Stimulated activated CD4-positive, alpha-beta T cell treated with anti-CD3 and anti-CD28 coated beads, Interleukin-1b, Interleukin-23, amount 100 ng/mL, for 48 hours (primary cell): Measurements from ENCODE around the gene NRP1.

Experiments
- DNase-seq: peaks from one replicate; pipeline ENCODE4 v3.0.0-alpha.2; 2020

NRP1 gene

DNA sequence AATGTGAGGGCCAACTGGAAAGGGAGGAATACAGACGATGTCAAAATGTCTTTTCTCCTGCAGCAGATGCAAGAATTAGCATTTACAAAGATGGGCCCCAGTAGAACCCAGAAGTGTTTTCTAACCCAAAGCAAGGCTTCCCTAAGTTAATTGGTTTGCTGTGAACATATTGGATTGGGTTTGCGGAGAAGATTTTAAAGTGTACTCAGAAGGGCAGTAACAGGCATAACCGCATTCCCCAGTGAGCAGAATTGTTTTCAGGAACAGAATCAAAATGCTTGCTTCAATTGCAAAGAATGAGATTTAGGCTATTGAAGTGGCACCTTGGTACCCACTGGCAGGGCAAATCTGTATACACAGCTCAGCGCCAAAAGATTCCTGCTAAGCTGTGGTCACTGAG lies 78.0 kb downstream of the NRP1 start:
- DNase-seq = no peak

DNA sequence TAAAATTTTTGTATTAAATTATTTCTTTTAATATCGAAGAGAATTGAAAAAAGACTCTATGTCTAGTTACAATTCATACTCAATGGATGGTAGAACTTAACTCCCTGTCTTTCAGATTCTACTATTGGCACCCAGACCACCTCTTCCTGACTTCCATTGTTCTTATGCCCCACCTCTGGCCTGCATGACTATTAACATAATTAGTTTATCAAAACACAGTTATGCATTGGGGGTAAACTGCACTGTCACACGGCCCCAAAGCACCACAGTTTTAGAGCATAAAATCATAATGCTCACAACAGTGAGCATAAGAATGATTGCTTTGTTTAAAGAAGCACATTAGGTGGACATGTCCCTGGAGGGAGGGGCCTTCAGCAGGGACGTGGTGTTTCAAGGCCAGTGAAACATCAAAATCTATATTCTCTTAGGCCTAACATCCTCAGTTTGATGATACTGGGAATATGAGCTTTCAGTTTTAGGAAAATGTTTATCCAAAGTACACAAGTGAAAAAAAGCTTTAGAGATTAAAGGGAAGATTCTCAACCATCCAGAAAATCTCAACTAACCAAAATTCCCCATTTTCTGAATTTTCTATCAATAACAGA lies 79.8 kb downstream of the NRP1 start:
- DNase-seq = no peak

DNA sequence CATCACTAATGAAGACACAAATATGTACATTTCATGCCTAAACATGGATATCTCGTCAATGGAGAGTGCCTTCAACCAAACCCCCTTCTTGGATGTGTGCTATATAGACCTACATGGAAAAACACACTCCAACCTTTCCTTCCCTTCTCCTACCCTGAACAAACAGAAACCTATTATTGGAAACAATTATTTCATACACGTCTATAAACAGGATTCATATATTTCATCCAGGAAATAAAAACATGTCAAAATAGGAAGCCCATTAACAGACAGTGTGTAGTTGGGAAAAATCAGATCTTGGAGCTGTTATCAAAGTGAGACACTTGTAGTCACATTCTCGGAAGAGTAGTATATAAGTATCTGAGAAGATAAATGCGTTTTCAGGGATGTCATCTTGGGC lies 81.1 kb downstream of the NRP1 start:
- no peak for DNase-seq

DNA sequence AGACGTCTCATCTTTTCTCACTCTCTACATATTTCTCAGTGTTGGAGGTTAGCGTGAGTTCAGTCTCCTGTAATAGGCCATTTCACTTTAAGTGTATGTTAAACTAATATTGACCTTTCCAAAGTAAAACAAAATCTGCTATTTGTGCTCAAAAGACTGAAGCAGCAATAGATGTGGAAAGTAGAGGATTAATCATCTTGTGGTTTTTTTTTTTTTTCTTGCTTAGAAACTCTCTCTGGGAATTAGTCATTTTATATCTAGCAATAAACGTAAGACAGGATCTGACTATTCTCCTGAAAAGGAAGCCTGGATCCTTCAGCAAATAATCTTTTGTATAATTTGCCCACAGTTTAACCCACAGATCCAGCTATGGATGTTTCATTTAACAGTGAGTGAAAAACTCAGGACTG lies 81.7 kb downstream of the NRP1 start:
- DNase-seq = no peak

DNA sequence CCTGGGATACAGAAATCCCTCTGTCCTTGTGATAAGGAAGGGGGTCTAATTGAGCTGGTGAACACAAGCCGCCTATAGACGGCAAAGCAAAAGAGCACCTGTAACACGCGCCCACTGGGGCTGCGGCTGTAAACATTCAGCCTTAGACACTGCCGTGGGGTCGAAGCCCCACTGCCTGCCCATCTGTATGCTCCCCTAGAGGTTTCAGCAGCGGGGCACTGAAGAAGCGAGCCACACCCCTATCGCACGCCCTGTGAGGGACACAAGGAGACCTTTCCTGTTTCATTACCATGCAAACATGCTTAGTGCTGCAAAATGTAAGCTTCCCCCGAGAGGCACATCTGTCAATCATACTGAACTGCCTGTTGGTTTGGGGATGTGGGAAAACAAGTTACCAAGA lies 82.1 kb downstream of the NRP1 start:
- DNase-seq = no peak

DNA sequence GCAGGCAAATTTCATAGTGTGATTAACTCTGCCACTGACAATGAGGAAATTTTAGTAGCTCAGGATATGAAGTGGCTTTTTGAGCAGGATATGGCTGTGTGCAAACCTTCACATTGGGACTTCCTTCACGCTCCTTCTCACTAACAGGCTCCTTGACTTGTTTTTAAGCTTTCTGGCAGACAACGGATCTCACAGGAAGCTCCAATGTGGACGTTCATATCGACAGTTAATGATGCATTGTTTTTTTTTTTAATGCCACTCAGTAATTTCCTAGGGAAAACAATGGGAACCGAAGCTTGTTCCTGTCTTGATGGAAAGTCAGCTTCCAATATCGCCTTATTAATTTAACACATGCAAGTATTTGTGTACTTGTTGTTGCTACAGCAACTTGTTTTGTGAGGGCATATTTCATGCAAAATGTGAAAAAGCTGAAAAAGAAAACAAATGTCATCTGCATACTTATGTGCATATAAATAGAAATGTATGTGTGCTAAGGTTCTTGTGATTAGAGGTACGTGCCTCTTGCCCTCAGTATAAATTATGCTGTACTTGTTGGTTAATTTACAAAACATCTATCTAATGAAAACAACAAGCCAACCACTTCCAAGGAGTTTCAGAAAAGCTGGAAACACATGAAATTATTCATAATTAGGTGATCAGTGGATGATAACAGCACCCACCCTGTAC lies 84.7 kb downstream of the NRP1 start:
- no peak for DNase-seq

DNA sequence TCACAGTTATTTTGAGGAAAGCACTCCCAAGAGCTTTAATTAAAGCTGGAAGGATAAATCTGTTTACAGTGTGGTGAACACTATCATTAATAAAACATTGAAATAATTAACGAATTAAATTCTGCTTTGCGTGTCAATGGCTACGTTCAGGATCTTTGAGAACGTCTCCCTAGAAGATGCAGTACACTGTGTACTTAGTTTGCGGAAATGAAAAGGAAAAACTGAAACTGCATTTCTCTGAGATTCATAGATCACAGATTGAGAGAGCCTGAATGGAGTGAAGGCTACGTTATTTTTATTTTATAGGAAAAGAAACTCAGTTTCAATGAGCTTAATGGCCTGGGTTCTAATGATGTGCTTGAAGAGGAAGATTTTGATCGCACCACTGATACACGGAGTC lies 85.3 kb downstream of the NRP1 start:
- DNase-seq = no peak

DNA sequence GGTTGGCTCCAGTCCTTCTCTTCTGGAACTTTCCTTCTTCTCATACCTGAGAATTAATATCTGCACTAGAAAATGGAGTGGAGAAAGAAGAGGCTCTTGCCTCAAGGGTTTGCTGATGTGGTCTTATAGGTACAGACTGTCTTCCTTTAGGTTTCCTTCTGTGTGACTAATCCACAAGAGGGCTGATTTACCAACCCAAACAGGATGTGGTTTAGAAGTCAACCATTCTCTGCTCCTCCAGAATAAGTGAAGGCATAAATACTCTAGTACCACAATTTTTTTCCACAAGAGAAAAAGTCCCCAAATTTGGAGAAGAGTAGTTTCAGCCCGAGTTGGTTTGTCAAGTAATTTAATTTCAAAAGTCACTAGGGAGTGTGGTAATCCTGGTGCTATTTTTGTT lies 85.8 kb downstream of the NRP1 start:
- no peak for DNase-seq

DNA sequence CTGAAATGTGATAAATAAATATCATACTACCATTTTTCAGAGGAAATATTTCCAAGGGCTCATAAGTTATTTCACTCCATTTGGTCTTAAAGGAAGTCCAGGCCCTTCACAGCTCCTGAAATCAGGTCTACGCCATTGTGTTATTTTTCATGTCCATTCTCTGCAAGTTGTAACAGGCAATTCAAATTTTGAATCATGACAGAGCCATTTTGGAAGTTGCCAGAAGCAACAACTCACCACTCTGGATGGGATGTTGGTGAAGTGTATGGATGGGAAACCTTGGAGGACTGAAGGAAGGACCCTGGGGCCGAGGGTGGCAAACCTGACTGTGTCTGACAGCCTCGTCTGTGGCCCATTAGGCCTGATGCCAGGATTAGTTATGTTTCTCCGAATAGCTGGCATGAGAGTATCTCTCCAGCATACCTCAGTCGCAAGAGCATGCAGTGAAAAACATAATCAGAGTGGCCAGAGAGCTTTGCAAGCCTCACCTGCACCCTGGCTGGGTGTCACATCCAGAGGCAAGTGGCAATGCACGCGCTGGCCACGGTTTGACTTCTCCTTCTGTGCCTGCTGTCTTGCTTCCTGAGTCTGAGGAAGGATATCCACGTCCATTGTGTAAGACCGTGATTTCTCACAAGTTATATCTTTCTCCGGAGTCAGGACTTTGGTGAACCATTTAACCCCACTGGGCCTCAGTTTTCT lies 87.1 kb downstream of the NRP1 start:
- no peak for DNase-seq

DNA sequence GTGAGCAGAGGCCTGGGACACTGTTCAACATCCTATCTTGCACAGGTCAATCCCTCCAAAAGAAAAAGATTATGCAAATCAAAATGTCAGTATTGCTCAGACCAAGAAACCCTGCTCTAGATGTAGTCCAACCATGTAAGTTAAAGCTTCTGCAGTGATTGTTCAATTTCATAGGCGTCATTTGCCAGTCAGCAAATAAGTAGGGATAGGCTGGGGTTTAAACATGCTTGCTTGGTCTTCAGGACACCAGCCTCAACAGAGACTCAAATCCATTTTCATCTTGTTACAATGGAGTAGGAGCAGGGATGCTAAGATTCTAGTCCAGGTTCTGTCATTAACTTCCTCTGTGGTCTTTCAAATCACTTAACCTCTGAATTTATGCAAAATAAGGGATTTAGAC lies 89.1 kb downstream of the NRP1 start:
- no peak for DNase-seq

DNA sequence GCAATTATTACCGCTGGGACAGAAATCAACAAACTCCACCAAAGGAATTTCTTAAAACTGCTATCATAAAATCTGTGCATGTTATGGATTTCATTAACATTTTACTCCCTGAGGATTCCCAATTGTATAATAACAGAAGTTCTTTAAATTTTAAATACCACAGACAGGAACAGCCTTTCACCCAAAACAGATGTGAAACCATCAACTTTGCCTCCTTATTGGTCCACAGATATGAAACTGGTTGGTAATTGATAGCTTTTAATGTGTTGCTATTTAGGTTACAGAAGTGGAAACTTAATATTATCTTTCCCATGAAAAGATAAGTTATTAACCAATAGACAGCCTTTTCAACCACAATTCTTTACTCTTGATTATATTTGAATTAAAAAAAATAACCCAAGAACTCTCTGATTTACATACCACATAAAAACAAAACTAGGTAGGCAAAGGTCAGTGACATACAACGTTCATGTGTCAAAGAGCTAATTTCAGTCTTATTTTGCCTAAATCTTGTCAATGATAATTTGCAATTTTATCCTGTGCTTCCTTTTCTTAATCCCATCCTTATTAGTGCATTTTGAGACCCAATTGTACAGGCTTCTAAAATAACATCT lies 90.0 kb downstream of the NRP1 start:
- DNase-seq = no peak

DNA sequence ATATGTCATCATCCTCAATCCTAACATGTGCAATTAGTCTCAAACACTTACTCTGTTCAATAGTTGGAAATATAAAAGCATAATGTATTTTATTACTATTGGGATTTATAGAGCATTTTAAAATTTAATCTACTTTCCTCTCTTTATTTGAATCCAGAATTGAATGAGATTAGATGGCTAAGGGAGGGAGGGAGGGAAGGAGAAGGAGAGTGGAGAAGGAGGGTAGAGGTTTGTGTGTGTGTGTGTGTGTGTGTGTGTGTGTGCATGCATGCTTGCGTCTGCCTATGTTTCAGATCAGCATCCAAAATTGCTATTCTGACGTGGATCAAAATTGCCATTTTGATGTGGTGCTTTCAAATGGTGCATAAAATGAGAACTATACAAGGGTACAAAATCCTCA lies 90.8 kb downstream of the NRP1 start:
- DNase-seq = no peak

DNA sequence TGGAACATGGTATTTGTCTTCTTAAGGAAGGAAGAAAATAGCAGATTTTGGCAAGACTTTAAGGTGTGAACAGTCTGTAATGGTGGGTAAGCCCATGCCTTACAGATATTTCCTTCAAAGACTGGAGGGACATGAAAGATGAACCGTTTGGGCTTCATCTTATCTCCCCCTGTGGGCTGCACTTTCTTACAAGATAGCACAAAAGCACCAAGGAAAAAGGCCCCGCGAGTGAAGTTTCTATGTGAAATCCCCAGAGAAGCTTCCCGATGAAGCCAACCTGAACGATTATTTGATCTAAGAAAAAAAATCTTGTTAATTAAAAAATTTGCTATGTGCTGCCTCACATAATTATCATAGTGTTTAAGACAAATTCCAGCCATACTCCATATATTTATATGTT lies 91.5 kb downstream of the NRP1 start:
- DNase-seq = no peak

DNA sequence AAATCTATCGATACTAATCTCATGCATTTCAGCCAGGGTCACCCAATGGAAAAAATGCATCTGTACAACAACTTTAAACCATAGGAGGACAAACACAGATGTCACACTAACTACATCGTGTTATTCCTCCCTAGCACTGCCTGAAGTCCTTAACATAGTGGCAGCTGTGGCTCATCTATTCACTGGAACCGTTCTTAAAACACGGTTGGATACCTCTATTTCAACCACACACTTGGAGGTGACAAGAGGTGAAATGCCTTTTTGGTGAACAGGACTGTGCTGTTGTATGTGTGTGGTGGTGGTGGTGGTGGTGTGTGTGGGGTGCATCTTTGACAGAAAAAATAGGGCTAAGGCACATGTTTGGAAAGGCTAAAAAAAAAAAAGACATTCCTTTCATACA lies 93.1 kb downstream of the NRP1 start:
- DNase-seq = no peak

DNA sequence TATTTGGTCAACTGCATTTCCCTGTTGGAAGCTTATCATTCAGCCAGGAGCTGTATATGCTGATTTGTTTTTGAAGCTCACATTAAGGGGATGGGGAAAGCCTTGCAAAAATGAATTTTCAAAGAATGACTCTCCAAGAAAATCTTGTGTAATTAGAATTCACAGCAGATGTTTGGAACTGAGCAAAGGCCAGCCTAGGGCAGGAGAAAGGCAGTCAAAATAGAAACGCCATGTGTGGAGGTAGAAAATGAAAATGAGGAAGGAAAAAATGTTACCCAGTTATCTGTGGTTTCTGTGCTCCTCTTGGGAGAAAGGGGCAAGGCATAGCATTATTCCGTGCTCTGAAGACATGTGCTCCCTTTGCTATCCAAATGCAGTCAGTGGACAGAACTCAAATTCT lies 93.5 kb downstream of the NRP1 start:
- DNase-seq = no peak

DNA sequence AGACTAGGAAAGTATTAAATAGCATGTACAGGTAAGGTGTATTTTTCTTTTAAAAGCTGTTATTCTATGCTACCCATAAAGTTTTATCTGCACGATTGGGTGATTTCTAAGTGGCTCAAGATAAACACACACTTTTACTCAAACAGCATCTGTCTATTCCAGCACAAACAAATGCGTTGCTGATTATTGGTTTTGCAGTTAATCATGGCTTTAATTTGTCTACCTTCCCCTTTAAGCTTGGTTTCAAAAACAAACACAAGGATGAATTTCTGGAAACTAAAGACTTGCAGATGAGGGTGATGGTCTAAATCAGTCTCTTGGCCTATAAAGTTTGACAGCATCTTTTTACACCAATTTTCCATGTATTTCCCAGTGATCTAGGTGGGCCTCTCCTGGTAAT lies 94.2 kb downstream of the NRP1 start:
- DNase-seq = no peak

DNA sequence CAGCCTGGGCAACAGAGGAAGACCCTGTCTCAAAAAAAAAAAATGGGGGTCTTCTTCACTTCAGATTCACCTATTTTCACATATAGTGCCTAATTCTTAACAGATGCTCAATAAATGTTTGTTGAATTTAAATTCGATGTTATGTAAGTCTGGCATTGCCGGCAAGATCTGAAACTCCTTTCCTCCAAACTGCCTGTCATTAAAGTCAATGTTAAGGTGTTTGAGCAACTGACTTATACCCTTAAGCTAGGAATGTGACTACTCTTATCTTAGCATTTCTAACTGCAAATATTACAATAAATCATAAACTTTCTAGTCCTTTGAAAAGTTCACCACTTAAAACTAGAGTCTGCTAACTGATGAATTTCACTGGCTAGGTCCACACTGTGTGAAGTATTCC lies 95.2 kb downstream of the NRP1 start:
- DNase-seq = no peak

DNA sequence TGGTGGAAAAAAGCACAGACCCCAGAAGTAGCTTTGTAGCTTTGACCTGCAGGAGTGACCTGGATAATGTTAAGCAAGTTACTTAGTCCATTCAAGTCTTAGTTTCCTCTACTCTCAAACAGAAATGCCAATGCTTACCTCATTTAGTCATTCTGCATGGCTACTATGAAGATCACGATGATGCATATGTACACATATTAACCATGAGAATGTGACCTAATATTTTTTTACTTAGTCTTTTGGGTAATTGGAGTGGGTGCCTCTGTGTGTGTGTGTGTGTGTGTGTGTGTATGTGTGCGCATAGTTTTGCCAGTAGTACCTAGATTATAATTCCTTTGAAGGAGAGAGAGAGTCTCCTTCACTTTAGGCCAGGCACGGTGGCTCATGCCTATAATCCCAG lies 95.8 kb downstream of the NRP1 start:
- no peak for DNase-seq

DNA sequence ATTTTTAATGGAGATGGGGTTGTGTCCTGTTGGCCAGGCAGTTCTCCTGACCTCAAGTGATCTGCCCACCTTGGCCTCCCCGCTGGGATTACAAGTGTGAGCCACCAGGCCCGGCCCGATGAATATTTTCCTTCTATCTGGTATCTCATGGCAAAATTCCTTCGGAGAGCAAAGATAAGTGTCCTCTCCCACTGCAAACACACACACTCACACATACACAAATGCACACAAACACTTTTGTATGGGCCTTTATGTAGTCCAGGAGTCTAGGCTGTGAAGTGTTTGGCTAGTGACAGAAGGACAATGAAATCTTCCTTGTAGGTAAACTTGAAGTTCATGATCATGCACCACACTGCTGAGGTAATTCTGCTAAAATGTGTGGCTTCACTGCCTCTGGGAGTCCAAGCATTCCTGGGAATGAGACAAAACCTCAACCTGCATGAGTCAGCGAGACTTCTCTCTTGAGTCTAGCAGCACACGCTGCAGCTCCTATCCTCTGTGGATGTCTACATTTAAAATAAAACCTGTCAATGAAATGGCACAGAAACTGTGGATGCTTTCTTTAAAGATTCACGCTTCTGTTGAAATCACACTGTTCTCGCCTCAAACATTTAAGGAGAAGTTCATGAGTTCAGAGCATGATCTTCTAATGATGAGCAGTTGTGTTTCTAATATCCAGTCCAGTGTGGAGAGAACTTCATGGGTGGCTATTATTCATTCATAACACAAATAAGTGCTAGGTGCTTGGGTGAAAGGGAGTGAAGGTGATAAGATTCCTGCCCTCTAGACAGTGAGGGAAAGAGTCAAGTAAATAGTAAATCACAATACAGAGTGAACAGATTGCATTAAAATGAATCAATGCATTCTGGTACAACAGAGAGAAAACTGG lies 96.5 kb downstream of the NRP1 start:
- no peak for DNase-seq

DNA sequence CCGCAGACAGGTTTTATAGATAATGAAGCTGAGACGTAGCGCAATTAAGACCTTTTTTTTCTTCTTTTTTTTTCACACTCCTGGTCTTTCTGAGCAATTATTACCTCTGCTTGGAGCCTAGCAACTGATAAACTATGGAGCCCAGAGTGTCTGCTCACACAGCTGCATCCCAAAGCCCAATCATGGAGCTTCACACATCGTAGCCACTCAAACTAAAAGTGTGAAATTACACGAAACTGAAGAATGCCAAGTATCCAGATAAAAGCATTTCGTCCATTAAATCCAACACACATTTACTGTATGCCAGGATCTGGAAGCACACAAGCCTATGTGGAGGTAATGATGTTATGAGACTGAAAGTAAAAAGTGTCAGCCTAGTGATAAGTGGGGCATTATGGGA lies 97.6 kb downstream of the NRP1 start:
- no peak for DNase-seq

DNA sequence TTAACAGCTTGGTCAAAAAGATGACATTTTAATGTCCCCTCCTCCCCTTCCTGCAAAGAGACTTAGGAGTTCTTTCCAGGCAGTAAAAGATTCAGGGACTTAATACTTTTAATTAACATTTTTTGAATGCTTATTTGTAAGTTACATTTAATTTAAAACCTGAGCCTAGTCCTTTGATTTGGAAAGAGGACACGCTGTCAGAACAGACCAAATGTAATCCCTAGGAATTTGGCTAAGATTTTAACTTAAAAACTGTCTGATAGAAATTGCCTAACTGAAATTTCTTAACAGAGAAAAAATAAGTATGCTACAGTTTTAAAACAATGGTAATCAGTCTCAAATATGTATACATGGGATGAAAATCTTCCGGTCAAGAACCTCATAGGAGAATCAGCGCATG lies 98.5 kb downstream of the NRP1 start:
- no peak for DNase-seq

DNA sequence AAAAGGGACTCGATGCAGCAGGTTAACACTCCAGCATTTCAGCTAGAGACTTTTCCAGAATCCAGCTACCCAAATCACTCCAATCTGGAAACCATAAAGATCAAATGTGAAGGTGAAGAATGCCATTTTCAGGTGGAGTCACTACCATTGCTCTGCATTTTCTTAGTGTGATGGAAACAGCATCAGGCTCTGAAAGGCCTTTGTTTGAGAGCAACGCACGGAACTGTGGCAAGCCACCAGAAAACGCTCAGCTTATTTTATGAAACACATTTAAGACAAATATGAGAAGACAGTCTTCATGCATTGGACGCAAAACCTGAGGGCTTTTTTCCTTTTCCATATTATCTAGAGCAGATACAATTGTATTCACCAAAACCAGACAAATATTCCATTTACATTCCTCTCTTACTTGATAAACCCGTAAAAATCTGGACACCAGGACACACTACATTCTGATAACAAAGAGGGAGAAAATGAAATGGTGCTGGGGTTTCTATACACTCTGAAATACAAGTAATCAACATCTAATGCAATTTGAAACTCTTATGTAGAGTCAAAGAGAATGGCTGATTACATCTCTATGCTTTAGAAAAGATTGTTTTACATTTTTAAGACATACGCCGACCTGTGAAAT lies 99.1 kb downstream of the NRP1 start:
- no peak for DNase-seq

DNA sequence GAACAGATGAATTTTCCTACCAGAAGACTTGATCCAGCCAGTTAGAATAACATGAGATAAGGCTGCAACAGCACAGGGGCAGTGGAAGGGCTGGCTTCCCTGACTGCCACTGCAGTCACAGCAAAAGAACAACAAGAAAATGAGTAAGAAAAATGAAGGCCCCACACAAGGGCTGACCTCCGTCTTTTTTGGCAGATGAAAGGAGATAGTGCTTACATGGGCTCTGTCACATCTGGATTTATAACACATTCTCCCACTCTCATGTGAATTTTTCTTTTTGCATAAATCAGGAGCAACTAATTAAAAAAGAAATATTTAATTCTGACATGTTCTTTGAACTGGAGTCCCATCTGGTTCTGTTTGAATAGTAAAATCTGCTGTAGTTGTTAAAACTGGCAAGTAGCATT lies 99.6 kb downstream of the NRP1 start:
- DNase-seq = no peak
